Measurements from ENCODE around the gene TRIM8.

Gene TRIM8

DNA sequence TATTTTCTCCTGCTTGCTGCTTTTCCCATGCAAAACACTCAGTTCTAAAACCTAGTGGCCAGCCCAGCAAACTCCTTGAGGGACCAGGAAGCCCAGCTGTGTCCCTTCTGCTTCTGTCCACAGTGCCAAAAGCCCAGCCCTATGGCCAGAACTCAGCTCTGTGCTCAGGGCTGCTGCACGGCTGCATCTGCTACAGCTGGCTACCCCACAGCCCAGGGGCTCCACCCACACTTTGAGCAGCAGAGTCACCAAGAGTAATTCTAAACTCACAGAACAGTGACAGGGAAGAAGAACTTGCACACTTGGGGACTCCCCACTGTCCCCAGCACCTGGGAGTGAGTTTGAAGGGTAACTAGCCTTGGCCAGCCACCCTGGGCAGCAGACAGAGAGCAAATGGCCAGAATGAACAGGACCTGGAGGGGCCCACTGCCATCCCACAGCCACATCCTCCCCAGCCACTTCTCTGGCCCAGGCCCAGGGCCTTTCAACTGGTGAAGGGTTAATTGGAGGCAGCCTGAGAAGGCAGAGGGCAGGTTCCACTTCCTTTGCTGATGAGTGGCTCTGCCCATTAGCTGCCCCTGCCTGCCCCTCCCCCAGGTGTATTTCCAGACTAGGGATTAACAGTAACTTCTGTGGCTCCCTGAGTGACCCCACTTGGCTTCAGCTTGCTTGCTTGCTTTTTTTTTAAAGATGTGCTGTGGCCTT, 28.1 kb upstream of the TRIM8 start:
- no peak for DNase-seq

DNA sequence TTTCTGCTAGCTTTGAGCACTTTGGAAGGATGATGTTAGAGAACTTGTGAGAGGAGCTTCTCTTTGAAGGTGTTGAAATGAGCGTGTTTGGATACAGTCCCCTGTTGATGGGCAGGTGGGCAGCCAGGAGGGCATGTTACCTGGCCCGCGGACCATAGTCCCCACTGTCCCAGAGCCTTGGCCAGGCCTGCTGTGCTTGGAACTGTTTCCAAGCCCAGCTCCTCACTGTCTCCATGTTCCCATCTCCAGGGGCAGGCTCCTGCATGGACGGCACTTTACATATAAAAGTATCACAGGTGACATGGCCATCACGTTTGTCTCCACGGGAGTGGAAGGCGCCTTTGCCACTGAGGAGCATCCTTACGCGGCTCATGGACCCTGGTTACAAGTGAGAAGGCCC, 27.2 kb upstream of the TRIM8 start:
- DNase-seq = no peak

DNA sequence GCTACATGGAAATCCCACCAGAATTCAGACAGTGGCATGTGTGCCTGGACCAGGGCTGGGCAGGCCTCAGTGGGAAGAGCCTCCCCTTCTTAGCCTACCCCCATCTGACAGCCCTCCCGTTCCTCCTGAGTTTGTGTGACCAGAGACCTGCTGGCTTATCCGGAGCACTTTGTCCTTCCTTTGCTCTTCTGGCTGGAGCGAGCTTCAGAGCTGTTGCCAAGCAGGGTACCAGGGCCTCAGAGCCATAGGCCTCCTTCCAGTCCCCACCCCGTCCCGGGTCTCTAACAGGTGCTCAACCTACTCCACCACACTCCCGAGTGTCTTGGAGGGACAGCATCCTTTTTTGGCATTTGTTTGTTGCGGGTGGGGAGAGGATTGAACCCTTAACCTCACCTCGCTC, 26.5 kb upstream of the TRIM8 start:
- DNase-seq = no peak

DNA sequence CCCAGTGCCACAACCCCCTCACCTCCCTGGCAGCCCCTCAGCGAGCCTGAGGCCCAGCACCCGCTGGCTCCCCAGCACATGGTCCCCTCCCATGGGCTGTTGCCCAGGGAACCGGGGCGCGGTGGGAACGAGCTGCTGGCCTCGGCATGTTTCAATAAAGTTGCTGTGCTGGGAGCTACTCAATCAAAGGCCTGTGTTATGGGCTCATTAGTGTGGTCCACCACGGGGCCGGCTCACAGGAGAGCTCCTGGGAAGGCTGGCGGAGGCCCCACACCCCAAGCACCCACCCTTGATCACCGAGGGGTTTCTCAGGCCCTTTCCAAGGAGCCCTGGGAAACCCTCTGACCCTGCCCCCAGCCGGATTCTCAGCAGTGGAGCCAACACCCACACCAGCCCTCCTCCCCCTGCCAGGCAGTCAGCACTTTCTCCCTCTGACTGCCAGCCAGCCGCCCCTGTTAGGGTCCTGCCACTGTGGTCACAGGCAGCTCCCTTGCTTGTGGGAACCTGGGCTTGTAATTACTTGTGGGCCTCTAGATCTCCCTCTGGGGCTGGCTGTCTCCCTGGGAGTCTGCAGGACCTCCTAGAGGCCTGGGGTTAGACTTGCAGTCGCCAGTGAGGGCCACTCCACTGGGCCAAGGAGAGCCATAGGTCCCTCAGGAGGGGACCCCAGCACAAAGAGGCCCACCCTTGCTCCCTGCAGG, 24.8 kb upstream of the TRIM8 start:
- no peak for DNase-seq

DNA sequence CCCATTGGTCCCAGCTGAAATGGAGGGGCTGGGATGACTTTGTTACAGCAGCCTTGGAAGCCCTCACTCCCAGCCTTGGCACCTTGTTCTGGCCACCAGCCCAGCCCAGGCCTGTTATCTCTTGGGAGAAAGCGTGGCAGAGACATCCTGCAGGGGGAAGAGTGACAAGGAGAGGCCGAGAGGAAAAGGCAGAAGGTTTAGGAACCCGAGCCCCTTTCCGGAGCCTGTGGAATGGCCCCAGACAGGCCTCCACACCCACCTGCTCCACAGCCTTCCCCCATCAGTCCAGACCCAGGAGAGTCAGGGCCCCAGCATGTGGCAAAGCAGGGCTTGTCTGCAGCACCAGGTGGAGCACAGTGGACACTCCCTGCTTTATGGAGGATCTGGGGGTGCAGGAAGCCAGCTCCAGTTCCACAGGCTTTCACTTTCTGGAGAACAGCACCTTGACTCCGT, 24.1 kb upstream of the TRIM8 start:
- DNase-seq = peak; percentile 41

DNA sequence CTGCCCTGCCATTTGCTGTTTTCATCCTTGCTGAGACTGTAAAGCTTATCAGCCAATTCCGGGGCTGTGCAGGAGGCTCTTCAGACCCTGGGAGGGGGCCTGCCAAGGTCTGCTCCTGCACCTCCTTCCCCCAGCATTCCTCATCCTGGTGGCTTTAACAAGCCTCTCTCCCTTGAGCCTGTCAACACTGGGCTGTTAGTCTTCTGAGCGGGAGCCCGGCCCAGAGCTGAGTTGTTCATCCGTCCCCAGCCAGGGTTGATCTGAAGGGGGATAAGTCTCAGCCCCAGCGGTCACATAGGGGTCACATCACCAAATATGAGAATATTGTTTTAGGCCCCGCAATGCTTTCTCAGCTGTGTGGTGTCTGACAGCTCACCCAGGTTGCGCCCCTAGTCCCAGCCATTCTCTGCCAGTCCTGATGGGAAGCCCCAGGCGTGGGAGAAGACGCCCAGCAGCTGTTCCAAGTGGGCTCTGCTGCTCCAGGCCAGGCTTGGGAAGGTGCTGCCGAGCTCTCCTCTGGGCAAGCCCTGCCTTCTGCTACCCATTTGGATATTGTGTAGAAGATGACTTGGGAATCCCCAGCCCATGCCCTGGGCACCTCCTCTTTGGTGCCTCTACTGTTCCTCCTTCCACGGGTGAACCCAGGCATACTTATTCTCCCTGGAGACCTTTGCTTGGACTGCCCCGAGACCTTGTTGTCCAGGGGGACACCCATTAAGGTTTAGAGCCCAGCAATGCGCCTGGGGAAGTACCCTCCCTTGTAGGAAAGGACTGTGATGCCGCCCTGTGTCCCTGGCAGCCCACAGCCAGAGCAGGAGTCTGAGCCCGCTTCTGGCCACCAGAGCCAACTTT, 23.5 kb upstream of the TRIM8 start:
- DNase-seq = no peak

DNA sequence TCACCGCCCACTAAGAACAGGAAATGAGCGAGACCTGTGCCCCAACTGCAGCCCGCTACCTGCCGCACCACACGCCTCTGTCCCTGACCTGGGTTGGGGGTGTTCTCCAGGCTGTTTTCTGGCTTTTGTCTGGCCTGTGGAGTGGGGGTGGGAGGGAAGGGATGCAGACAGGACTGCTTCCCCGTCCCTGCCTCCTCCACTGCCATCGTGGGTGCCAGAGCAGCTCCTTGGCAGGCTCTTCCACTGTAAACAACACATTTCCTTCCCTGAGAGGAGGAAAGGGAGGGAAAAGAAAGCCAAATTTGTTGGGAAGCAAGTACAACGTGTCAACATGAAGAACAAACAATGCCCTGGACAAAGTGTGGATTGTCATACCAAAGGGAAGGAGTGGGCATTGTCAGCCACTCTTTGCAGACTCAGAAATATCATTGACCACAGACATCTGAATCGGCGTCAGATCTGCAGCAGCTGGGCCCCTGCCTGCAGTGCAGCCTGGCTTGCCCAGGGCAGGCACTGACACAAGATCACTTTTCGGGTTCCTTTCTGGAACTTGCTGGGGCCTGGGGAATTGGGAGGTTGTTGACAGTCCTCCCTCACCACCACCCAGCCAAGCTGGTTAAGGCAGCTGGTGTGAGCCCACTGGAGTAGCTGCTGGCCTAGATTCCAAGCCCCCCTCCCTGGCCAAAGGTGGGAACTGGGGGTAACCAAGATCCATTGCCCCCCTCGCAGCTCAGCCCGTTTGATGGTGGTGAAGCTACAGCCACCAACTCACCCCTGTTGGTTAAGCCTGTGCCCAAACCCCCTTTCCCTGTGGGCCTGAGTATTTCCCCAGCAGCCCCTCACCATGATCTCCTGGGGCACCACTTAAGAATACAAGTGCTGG, 22.6 kb upstream of the TRIM8 start:
- no peak for DNase-seq

DNA sequence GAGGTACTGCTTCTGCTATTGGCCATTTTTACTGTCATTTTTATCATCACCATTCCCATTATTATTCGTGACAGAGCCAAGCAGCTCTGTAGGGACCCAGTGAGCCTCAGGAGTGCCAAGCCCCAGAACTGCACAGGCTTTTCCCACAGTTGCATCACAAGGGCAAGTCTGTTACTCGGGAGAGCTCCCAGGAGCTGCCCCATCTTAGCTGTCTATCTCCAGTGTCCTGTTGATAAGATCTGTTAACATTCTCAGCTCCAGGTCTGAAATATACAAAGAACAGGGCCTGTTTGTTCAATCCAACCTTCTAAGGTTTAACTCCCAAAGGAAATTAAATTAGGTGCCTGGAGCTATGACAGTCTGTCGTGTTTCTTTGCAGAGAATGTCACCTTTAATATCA, 20.2 kb upstream of the TRIM8 start:
- no peak for DNase-seq

DNA sequence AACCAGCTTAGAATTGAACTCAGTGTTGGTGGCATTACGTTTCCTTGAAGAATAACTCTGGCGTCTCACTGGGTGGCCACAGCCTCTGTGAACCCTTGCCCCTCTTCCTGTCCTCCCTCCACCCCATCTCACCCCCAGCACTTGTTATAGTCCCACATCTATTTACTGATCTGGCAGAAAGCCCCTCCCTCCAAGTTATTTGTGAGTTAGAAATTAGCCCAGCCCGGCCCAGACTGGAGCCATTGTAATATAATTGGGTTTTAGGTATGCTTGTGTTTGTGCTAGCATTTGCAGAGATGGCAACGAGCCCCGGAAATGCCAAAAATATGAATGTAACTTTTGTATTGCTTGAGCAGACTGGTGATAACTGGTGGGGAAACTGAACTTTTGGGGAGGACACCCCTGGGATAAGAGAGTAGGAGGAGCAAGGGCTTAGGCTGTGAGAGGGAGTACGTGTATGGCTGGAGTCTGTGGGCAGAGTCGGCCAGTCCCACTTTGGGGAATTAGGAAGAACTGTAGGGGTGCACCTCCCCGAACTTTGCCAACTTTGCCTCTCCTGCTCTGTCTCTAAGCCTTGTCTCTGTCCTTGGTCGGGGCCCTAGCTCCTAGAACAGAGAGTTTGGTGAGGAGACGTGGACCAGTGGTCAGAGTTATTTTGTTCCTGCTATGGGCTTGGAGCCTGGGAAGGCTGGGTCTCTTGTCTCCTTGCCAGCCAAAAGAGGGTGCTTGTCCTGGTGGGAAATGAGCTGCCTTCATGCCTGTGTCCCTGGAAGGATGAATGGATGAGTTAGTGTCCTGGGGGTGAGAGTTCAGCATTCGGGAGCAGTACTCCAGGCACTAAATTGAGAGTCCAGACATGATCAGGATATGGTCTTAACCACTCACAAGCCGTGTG, 19.3 kb upstream of the TRIM8 start:
- no peak for DNase-seq

DNA sequence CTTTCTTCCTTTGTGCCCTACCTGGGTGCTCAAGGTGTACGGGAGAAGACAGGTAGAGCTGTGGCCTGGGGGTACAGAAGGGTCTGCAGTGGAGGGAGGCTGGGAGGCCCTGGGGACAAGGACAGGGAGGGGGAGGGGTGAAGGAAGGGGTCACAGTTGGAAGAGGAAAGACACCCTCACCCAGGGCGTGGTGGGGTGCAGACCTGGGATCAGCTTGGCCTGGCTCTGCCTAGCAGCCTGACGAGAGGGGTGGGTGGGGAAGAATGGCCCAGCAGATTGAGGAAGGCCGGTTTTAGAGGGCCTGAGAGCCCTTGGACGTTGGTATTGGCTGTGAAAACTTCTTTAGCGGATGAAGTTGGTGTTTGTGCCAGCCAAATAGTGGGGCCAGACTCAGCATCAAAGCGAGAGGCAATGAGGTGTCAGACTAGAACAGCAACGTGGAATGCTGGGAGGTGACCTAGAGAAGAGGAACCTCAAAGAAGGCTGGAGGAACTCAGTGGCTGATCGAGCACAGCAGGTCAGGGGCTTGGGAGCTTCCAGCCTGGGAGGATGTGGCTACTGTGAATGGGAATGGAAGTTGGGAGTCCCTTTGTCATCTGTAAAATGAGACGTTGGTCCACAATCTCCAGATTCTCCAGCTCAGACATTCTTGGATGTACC, 18.1 kb upstream of the TRIM8 start:
- DNase-seq = no peak

DNA sequence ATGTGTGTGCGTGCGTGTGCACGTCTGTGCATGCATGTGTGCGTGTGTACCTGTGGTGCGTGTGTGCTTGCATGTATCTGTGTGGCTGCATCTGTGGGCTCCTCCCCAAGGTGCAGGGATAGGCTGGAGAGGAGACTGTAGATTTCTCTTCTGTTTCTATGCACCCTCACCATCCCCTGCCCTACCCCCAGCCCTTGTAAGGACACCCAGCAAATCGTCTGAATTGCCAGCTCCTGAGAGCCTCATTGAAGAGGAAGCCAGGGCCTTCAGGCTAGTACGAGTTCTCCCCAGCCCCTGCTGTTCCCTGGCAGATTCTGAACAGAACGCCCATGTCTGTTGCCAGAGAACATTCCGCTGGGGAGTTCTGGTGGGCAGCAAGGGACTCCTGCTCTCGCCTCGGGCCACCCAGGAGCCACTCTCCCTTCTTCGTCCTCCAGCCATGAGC, 17.0 kb upstream of the TRIM8 start:
- no peak for DNase-seq

DNA sequence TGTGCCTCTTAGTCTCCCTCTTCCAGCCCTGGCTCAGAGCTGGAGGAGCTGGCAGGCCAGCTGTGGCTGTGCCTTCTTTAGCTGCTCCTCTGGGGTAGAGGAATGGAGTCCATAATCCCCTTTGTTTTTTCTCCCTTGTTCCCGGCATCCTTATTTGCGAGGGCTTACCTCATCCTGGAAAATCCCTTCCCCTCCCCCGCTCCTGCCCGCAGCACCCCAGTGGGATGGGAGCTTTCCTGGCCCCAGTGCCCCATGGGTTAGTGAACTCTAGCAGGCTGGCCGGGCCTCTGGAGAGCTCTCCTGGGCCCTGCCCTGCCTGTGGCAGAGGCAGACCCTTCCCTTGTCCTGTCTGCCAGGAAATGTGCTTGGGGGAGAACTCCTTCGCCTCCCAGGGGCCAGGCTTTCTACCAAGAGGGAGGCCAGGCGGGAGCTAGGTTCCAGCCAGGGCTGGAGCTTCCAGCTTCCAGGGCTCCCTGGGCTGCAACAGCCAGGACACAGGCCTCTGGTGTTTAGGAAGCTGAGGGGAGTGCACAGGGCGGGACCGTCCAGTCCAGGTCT, 16.5 kb upstream of the TRIM8 start:
- no peak for DNase-seq

DNA sequence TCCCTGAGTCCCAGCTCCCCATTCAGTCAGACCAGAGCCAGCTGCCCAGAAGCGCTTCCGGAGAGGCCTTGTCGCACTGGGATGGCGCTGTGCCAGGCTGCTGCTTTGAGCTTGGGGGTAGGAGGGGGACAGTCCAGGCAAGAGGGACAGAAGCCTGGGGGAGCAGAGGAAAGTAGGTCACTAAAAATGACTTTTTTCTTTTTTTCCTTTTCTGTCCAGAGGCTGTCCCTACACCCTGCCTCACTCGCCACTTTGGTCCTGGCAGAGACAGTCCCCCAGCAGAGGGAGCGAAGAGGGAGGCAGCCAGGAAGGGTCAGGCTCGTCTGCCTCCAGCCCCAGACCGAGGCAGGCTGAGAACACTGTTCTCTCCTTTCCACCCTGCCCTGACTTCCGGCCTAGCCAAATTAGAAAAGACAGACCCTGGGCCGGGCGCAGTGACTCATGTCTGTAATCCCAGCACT, 15.8 kb upstream of the TRIM8 start:
- no peak for DNase-seq

DNA sequence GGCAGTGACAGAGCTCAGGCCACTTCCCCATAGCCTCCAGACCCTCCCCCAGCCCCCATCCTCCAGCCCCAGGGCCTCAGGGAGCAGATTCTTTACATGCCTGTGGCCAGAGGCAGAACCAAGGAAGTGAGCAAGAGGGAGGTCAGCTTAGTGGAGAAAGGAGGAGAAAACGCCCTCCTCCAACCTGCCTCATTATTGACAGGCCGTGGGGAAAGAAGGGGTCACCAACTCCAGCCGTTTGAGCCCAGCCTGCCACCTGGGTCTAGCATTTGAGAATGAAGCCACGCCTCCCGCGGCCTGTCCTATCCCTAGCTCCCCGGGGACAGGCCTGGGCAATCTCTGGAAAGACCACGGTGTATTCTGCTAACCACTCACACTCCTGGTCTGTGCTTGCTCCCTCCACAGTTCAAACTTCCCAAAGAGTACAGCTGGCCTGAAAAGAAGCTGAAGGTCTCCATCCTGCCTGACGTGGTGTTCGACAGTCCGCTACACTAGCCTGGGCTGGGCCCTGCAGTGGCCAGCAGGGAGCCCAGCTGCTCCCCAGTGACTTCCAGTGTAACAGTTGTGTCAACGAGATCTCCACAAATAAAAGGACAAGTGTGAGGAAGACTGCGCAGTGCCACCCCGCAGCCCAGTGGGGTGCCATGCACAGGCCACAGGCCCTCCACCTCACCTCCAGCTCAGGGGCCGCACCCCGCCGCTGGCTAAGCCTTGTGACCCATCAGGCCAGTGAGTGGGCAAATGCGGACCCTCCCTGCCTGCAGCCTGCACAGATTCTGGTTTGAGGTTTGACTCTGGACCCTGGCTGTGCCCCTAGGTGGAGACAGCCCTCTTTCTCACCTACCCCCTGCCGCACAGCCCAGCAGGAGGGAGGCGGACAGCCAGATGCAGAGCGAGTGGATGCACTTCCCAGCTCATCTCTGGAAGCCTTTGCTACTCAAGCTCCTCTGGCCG, 14.3 kb upstream of the TRIM8 start:
- DNase-seq = no peak

DNA sequence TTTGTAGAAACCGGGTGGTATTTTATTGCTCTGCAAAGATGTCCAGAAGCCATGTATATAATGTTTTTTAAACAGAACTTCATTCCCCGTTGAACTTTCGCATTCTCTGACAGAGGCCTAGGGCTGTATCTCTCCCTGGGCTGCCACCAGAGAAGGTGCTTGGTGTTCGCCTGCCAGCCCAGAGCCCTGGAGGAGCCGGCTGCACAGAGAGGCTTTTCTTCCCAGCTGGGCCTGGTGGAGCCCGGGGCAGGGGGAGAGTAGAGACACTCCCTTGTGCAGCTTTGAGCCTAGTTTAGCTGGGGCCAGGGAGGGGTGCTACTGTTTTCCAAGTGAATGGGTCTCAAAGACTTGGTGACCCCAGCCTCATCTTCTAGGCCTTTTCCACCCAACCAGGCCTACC, 13.6 kb upstream of the TRIM8 start:
- DNase-seq = no peak

DNA sequence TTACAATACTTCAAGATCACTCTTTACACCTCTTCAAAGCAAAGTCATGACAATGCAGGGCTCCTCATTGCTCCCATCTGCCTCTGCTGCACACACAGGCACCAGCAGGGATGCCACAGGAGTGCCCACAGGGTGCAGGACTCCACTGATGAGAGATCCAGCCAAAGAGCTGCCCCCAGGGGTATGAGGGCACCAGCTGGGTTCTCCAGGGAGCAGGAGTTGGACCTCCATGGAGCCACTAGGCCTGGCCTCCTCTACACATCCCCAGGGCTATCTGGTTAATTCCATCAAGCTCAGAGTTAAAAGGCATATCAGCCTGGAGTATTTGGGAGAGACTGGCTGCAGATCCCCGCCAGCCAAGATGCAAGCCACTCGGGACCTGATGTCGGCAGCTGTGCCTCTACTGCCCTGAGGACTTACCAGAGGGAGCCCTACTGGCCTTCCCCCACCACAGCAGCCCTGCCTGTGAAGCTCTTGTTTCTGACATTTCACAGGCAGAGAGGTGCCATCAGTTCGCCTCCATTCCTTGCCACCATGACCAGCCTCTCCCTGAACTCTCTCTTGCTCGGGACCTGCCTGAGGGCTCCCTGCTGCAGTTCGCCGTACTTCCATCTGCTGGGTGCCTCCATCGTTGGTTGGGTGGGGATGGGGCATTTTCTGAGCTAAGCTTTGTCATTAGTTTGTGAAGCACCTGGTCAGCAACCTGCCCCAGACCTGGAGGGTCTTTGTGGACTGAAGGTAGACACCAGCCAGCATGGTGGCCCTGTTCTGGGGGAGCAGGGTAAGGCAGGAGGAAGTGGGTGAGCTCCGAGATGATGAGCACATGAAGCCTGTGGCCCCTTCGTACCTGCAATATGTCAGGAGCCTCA, 12.5 kb upstream of the TRIM8 start:
- no peak for DNase-seq

DNA sequence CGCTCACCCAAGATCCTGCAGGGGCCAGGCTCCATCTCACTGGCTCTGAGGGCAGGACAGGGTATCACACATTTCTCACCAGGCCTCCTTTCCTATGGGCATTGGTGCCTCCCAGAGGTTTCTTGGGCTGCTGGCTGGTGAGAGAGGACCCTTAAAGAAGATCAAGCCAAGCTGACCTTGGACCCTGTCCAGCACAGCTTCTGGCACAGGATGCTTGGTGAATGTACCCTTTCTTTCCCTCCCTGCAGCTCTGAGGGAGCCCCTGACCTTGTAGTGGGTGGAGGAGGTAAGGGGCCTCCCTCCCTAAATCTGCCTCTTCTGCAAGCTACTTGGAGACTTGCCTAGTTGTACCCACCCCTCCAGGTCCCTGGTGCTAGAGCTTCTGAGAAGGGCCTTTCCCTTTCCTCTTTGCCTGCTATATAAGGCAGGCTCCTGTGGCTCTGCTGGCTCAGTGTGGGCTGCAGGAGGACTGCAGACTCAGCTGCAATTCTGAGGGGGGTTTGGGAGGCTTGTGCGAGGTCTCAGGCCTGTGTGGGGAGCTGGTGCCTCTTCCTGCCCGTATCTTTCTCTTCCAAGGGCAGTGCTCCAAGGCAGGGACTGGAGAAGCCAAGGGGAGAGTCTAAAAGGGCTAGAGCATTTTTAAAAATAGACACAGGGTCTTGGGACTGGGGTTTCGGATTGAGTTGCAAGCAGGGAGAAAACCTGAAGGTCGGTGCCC, 11.7 kb upstream of the TRIM8 start:
- peak; percentile 52 for DNase-seq

DNA sequence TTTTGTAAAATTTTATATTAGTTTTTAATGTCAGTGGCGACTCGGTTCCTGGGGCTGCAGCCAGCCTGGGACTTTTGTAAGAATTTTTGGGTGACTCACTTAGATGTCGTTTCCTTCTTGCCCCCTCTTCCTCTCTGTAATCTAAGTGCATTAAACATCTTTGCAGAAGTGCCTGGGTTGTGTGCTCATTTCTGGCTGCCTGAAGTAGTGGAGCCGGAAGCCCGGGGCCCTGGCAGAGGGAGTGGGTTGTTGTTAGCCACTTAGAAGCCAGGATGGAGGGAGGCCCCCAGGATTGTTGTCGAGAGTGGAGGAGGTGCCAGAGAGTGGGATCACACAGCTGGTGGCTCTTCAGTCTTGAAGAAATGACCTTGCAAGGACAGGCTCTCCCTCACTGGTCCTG, 11.0 kb upstream of the TRIM8 start:
- DNase-seq = peak; percentile 54

All from hematopoietic multipotent progenitor cell treated with erythropoietin and hydrocortisone succinate and interleukin-3 and kit ligand, for 6 days (in vitro differentiated cells).